Trophoblast cell (in vitro differentiated cells and primary cell): ENCODE data around the gene AKAP12.
A peak's percentile ranks its signal among the peaks of the same experiment; 100 is the strongest.

ENCODE experiments used
- DNase-seq, 2 donors: peaks; one replicate each; pipeline ENCODE4 v3.0.0-alpha.2; 2016
- H2AFZ ChIP-seq: 2 replicates; pipeline ENCODE4 v1.6.1; 2013; ENCODE audit warnings: low read length, moderate library complexity, mild to moderate bottlenecking; ENCODE audit not compliant: insufficient read depth, poor library complexity
- H2AK5ac ChIP-seq: 2 replicates; pipeline ENCODE4 v1.6.1; 2013; ENCODE audit warnings: mild to moderate bottlenecking, low read length
- H2BK120ac ChIP-seq: 2 replicates; pipeline ENCODE4 v1.6.1; 2013; ENCODE audit warnings: low read length, mild to moderate bottlenecking, moderate library complexity; ENCODE audit not compliant: insufficient read depth, poor library complexity
- H2BK12ac ChIP-seq: 2 replicates; pipeline ENCODE4 v1.6.1; 2013; ENCODE audit warnings: mild to moderate bottlenecking, low read length, moderate library complexity
- H2BK5ac ChIP-seq: 2 replicates; pipeline ENCODE4 v1.6.1; 2013; ENCODE audit warnings: low read length, low read depth, moderate library complexity, mild to moderate bottlenecking; ENCODE audit not compliant: poor library complexity
- H3K14ac ChIP-seq: 2 replicates; pipeline ENCODE4 v1.6.1; 2013; ENCODE audit warnings: mild to moderate bottlenecking, low read length
- H3K18ac ChIP-seq: 2 replicates; pipeline ENCODE4 v1.6.1; 2013; ENCODE audit warnings: mild to moderate bottlenecking, low read length
- H3K23ac ChIP-seq: 2 replicates; pipeline ENCODE4 v1.6.1; 2013; ENCODE audit warnings: low read length
- H3K27ac ChIP-seq: 2 replicates; pipeline ENCODE4 v1.5.1; 2013; ENCODE audit warnings: low read depth, mild to moderate bottlenecking, inconsistent platforms, low read length, moderate library complexity
- H3K27me3 ChIP-seq: 2 replicates; pipeline ENCODE4 v1.6.1; 2013; ENCODE audit warnings: inconsistent platforms, mild to moderate bottlenecking, low read length, moderate library complexity; ENCODE audit not compliant: insufficient read depth
- H3K36me3 ChIP-seq, 2 experiments: 1 replicate in 1 of 2; 2 replicates in 1 of 2; pipeline ENCODE4 v1.6.1; 2013; ENCODE audit warnings: low read length in 2 of 2, mild to moderate bottlenecking in 2 of 2, moderate library complexity in 1 of 2; ENCODE audit not compliant: insufficient read depth in 2 of 2, control insufficient read depth in 1 of 2
- H3K4ac ChIP-seq: 2 replicates; pipeline ENCODE4 v1.6.1; 2013; ENCODE audit warnings: low read depth, mild to moderate bottlenecking, low read length, moderate library complexity
- H3K4me1 ChIP-seq, 2 experiments: 1 replicate in 1 of 2; 2 replicates in 1 of 2; pipeline ENCODE4 v1.6.1; 2013; ENCODE audit warnings: low read length in 2 of 2, mild to moderate bottlenecking in 2 of 2, moderate library complexity in 1 of 2; ENCODE audit not compliant: insufficient read depth in 2 of 2, control insufficient read depth in 1 of 2
- H3K4me2 ChIP-seq: 2 replicates; pipeline ENCODE4 v1.6.1; 2013; ENCODE audit warnings: inconsistent platforms, mild to moderate bottlenecking, low read length, moderate library complexity
- H3K4me3 ChIP-seq: 2 replicates; pipeline ENCODE4 v1.5.1; 2013; ENCODE audit warnings: mild to moderate bottlenecking, low read depth, low read length, inconsistent platforms
- H3K79me1 ChIP-seq: one replicate; pipeline ENCODE4 v1.6.1; 2013; ENCODE audit warnings: low read length
- H3K79me2 ChIP-seq: 2 replicates; pipeline ENCODE4 v1.6.1; 2013; ENCODE audit warnings: low read length, mild to moderate bottlenecking; ENCODE audit not compliant: control insufficient read depth, insufficient read depth, poor library complexity
- H3K9ac ChIP-seq: 2 replicates; pipeline ENCODE4 v1.6.1; 2013; ENCODE audit warnings: mild to moderate bottlenecking, low read length
- H3K9me3 ChIP-seq: 2 replicates; pipeline ENCODE4 v1.6.1; 2013; ENCODE audit warnings: low read depth, mild to moderate bottlenecking, control low read depth, inconsistent platforms, low read length; ENCODE audit not compliant: insufficient read depth
- H4K12ac ChIP-seq: 2 replicates; pipeline ENCODE4 v1.6.1; 2013; ENCODE audit warnings: low read depth, mild to moderate bottlenecking, low read length, moderate library complexity
- H4K8ac ChIP-seq: 2 replicates; pipeline ENCODE4 v1.6.1; 2013; ENCODE audit warnings: low read depth, mild to moderate bottlenecking, low read length, moderate library complexity
- H4K91ac ChIP-seq: one replicate; pipeline ENCODE4 v1.6.1; 2013; ENCODE audit warnings: low read depth, mild to moderate bottlenecking, low read length, moderate library complexity
- WGBS: extraction: QIAGEN DNeasy Blood & Tissue Kit; methylation state at CpG from one replicate; pipeline ENCODE4 v1.1.7; 2013; ENCODE audit warnings: missing lambda C conversion rate; ENCODE audit not compliant: insufficient read length, insufficient coverage; ENCODE audit errors: extremely low coverage; 5-methylcytosine and 5-hydroxymethylcytosine counted together

AKAP12 gene

GRCh38 chr6:151252634-151253033 lies 12.9 kb downstream of the AKAP12 start:
- H3K4ac ChIP-seq = no peak overlapping the region
- no peak overlapping the region for H4K91ac ChIP-seq
- no peaks in the 10 kb centered on the region for H3K36me3 ChIP-seq
- DNase-seq = no peak
- H3K79me2 ChIP-seq = no peaks in the 10 kb centered on the region
- H3K4me1 ChIP-seq = peaks cover 2 to 10% of the 10 kb centered on the region in 2 experiments
- H2AFZ ChIP-seq = no peak overlapping the region
- no peak overlapping the region for H2BK12ac ChIP-seq
- no peak overlapping the region for H2AK5ac ChIP-seq
- no peak overlapping the region for H3K23ac ChIP-seq
- no peak overlapping the region for H3K4me3 ChIP-seq
- H3K79me1 ChIP-seq = peaks cover 6% of the 10 kb centered on the region
- no peak overlapping the region for H3K9ac ChIP-seq
- WGBS = no CpG with 5 or more reads among the region's 6 CpGs
- no peak overlapping the region for H3K27ac ChIP-seq
- no peak overlapping the region for H3K4me2 ChIP-seq
- no peaks in the 10 kb centered on the region for H3K27me3 ChIP-seq
- no peak overlapping the region for H2BK120ac ChIP-seq
- no peak overlapping the region for H2BK5ac ChIP-seq
- no peak overlapping the region for H3K14ac ChIP-seq
- H3K18ac ChIP-seq = no peak overlapping the region
- H4K12ac ChIP-seq = no peak overlapping the region
- H3K9me3 ChIP-seq = no peaks in the 10 kb centered on the region
- H4K8ac ChIP-seq = no peak overlapping the region

- Histone ChIP-seq H3K27ac (peak overlapping the region; percentile 66), H3K23ac (no peak overlapping the region), H3K14ac (no peak overlapping the region), H2AFZ (no peak overlapping the region), H4K8ac (peak overlapping the region; percentile 47), H3K79me2 (no peaks in the 10 kb centered on the region), H3K4me3 (no peak overlapping the region), H2BK12ac (peak overlapping the region; percentile 76), H4K12ac (no peak overlapping the region), H3K79me1 (peaks cover 6% of the 10 kb centered on the region), H2AK5ac (no peak overlapping the region), H3K27me3 (no peaks in the 10 kb centered on the region), H3K4me2 (peak overlapping the region; percentile 46), H3K4ac (no peak overlapping the region), H2BK120ac (peak overlapping the region; percentile 66), H3K9me3 (no peaks in the 10 kb centered on the region), H3K36me3 (no peaks in the 10 kb centered on the region), H2BK5ac (peak overlapping the region; percentile 63), H3K9ac (no peak overlapping the region), H3K4me1 (peaks cover 2 to 10% of the 10 kb centered on the region in 2 experiments), H3K18ac (peak overlapping the region; percentile 45), H4K91ac (peak overlapping the region; percentile 62)
- no CpG with 5 or more reads among the region's 14 CpGs for WGBS
- DNase-seq = peak; percentile 35 to 87
Observed at GRCh38 chr6:151254451-151255081, 14.8 kb downstream of the AKAP12 start.

- Histone ChIP-seq H3K4ac (no peak overlapping the region), H3K9me3 (no peaks in the 10 kb centered on the region), H3K18ac (no peak overlapping the region), H2BK120ac (no peak overlapping the region), H3K36me3 (no peaks in the 10 kb centered on the region), H3K4me1 (peaks cover 2 to 10% of the 10 kb centered on the region in 2 experiments), H4K91ac (no peak overlapping the region), H4K8ac (no peak overlapping the region), H3K9ac (no peak overlapping the region), H2BK12ac (no peak overlapping the region), H3K23ac (no peak overlapping the region), H3K4me3 (no peak overlapping the region), H3K14ac (no peak overlapping the region), H2BK5ac (no peak overlapping the region), H2AK5ac (no peak overlapping the region), H3K27me3 (no peaks in the 10 kb centered on the region), H4K12ac (no peak overlapping the region), H3K27ac (no peak overlapping the region), H3K4me2 (no peak overlapping the region), H2AFZ (no peak overlapping the region), H3K79me2 (no peaks in the 10 kb centered on the region), H3K79me1 (peaks cover 6% of the 10 kb centered on the region)
- WGBS = no CpG with 5 or more reads among the region's 3 CpGs
- no peak for DNase-seq
Observed at GRCh38 chr6:151255811-151256210, 16.0 kb downstream of the AKAP12 start.

- Histone ChIP-seq H3K23ac (no peak overlapping the region), H3K4ac (no peak overlapping the region), H3K79me1 (peaks cover 6% of the 10 kb centered on the region), H3K4me2 (no peak overlapping the region), H3K9ac (no peak overlapping the region), H2BK5ac (no peak overlapping the region), H2BK12ac (no peak overlapping the region), H3K18ac (no peak overlapping the region), H4K8ac (no peak overlapping the region), H3K4me3 (no peak overlapping the region), H3K79me2 (no peaks in the 10 kb centered on the region), H3K27me3 (no peaks in the 10 kb centered on the region), H3K4me1 (peaks cover 2 to 10% of the 10 kb centered on the region in 2 experiments), H3K36me3 (no peaks in the 10 kb centered on the region), H2AFZ (no peak overlapping the region), H3K14ac (no peak overlapping the region), H3K27ac (no peak overlapping the region), H2BK120ac (no peak overlapping the region), H4K91ac (no peak overlapping the region), H4K12ac (no peak overlapping the region), H3K9me3 (no peaks in the 10 kb centered on the region), H2AK5ac (no peak overlapping the region)
- no CpG with 5 or more reads among the region's 4 CpGs for whole genome bisulfite sequencing
- DNase-seq = no peak
Observed at GRCh38 chr6:151257985-151258445, 18.2 kb downstream of the AKAP12 start.
